ENCODE data around the gene DAAM2.

DAAM2 gene

DNA sequence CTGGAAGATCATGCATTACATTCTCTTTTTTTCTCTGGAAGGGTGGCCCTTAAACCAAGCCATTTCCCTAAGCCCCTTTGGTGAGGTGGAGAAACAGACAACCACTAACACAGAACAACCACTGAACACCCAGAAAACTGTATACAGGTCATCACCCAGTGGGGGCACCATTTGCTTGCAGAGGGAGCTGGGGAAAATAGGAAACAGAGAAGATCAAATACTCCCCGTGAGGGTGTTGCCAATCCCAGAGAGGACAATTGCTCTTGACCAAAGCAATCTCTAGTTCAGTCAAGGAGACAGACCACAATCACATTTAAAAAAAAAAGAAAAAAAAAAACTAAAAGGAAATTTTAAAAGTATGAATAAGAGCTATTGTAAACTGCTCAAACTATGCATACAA is 865 bp upstream of the DAAM2 start:
- H3K4me1 Mint-ChIP-seq = peaks cover 45% of the 10 kb centered on the region
- no peaks in the 10 kb centered on the region for H3K36me3 Mint-ChIP-seq (ENCODE audit: low read depth)
- peak overlapping the region; percentile 80 to 90 (median 83) for H3K4me3 Mint-ChIP-seq
- H3K27ac Mint-ChIP-seq = peak overlapping the region in 2 of 3 experiments; percentile 11 to 29
- H3K27me3 Mint-ChIP-seq (ENCODE audit: low read depth) = peaks cover 21% of the 10 kb centered on the region
- H3K9me3 Mint-ChIP-seq = no peaks in the 10 kb centered on the region
- TF ChIP-seq, protein P1, sequence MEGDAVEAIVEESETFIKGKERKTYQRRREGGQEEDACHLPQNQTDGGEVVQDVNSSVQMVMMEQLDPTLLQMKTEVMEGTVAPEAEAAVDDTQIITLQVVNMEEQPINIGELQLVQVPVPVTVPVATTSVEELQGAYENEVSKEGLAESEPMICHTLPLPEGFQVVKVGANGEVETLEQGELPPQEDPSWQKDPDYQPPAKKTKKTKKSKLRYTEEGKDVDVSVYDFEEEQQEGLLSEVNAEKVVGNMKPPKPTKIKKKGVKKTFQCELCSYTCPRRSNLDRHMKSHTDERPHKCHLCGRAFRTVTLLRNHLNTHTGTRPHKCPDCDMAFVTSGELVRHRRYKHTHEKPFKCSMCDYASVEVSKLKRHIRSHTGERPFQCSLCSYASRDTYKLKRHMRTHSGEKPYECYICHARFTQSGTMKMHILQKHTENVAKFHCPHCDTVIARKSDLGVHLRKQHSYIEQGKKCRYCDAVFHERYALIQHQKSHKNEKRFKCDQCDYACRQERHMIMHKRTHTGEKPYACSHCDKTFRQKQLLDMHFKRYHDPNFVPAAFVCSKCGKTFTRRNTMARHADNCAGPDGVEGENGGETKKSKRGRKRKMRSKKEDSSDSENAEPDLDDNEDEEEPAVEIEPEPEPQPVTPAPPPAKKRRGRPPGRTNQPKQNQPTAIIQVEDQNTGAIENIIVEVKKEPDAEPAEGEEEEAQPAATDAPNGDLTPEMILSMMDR (IDR thresholded peaks at IDR 0.05; ENCODE audit: unreplicated experiment in 3 of 3) = no peak

DNA sequence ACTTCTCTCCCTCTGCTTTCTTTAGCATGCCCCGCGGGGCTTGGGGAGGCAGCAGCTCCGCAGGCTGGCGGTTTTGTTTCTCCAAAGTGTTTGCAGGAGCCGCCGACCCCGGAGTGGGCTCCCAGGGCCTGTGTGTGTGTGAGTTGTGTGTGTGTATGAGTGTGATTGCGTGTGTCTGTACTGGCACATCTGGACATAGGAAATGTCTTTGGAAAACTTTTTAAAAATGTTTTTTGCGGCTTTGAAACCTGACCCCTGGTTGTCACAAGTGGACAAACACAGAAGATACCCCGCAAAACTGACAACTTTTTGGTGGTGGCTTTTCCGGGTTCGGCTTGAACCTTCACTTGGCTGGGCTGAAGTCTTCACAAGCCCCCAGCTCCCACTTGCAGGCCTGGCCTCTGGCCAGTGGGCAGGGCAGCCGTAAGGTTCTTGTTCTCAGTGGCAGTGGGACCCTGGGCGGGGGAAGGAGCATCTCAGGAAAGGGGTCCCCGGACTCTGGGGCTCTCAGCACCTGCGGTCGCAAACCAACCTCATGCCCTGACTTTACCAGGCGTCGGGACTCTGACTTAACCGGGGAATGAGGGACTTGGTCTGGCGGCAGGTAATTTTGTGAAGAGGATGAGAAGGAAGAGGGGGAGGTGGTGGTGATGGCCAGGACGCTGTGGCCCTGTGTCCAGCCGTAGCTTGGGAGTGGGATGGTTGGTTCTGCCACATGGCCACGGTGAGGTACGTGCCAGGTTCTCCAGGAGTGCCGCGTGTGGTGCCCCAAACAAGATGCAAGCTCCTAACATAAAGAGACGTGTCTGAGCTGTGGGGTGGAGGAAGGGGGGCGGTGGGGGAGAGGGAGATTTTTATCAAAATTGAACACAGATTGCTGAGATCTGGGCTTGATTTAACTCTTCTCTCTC is 619 bp downstream of the DAAM2 start:
- Mint-ChIP-seq H3K27me3 (ENCODE audit: low read depth) (peaks cover 18% of the 10 kb centered on the region), H3K36me3 (ENCODE audit: low read depth) (no peaks in the 10 kb centered on the region), H3K4me1 (peaks cover 49% of the 10 kb centered on the region), H3K4me3 (peak overlapping the region; percentile 90 to 95 (median 91)), H3K9me3 (no peaks in the 10 kb centered on the region), H3K27ac (peak overlapping the region; percentile 57 to 89 (median 89))
- TF ChIP-seq, protein P1 (IDR thresholded peaks at IDR 0.05; ENCODE audit: unreplicated experiment in 3 of 3) = no peak

DNA sequence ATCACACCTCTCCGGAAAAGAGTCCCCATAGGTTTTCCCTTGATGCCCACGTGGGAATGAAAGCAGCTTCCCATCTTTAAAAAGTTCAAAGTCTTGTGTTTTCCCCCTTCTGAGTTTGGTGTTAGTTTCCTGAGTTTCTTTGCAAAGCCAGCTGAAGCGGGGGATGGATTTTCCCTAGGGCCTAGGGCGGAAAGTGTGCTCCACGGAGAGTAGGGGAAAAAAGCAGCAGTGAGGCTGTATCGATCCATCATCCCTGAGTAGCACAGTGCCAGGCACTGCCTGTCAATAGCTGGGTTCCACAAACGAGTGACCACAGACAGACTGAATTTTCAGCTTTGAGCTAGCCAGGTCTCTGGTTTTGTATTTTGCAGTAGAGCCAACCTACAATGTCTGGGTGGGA is 1.3 kb downstream of the DAAM2 start:
- no peaks in the 10 kb centered on the region for H3K36me3 Mint-ChIP-seq (ENCODE audit: low read depth)
- TF ChIP-seq, protein P1 (IDR thresholded peaks at IDR 0.05; ENCODE audit: unreplicated experiment in 3 of 3) = no peak
- peaks cover 49% of the 10 kb centered on the region for H3K4me1 Mint-ChIP-seq
- peaks cover 18% of the 10 kb centered on the region for H3K27me3 Mint-ChIP-seq (ENCODE audit: low read depth)
- peak overlapping the region; percentile 90 to 95 (median 91) for H3K4me3 Mint-ChIP-seq
- peak overlapping the region; percentile 57 to 89 (median 89) for H3K27ac Mint-ChIP-seq
- no peaks in the 10 kb centered on the region for H3K9me3 Mint-ChIP-seq

DNA sequence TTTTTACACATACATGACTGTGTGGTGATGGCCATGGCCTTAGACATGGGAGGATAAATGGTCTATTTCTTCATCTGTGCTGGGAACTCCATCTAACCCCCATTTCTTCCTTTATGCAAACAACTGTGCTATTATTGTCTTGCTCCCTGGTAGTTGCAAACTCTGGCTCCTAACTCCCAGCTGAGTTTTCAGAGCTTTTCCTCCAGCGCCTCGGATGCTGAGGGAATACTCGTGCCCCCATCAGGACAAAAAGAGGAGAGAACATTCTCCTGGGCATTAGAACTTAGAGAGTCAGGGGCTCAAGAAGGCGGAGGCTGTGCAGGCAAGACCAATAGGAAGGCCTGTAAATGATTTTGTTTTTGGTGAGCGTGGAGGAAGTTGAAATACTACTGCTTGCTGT is 2.1 kb downstream of the DAAM2 start:
- peak overlapping the region; percentile 57 to 89 (median 89) for H3K27ac Mint-ChIP-seq
- peaks cover 18% of the 10 kb centered on the region for H3K27me3 Mint-ChIP-seq (ENCODE audit: low read depth)
- peaks cover 49% of the 10 kb centered on the region for H3K4me1 Mint-ChIP-seq
- H3K4me3 Mint-ChIP-seq = peak overlapping the region; percentile 90 to 95 (median 91)
- TF ChIP-seq, protein P1 (IDR thresholded peaks at IDR 0.05; ENCODE audit: unreplicated experiment in 3 of 3) = no peak
- no peaks in the 10 kb centered on the region for H3K9me3 Mint-ChIP-seq
- H3K36me3 Mint-ChIP-seq (ENCODE audit: low read depth) = no peaks in the 10 kb centered on the region

DNA sequence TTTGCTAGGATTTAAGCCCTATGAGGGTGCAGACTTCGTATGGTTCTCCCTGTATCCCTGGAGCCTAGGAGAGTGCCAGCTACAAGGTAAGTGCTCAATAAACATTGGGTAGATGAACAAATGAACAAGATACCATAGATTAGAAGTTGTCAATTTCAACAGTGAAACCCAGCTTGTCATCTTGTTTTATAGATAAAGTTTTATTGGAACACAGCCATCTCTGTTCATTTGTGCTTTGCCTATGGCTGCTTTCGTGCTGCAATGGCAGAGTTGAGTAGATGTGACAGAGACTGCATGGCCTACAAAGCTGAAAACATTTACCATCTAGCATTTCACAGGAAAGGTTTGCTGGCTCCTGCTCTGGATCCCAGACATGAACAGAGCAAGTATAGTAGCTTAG is 5.6 kb downstream of the DAAM2 start:
- H3K9me3 Mint-ChIP-seq = no peaks in the 10 kb centered on the region
- H3K4me1 Mint-ChIP-seq = peaks cover 50% of the 10 kb centered on the region
- H3K27ac Mint-ChIP-seq = no peak overlapping the region
- TF ChIP-seq, protein P1 (IDR thresholded peaks at IDR 0.05; ENCODE audit: unreplicated experiment in 3 of 3) = no peak
- H3K36me3 Mint-ChIP-seq (ENCODE audit: low read depth) = no peaks in the 10 kb centered on the region
- no peak overlapping the region for H3K4me3 Mint-ChIP-seq
- H3K27me3 Mint-ChIP-seq (ENCODE audit: low read depth) = peaks cover 10% of the 10 kb centered on the region

Data from nephron (organoid).